GM12874 (cell line): ENCODE data around the gene IL2RA.

Experiments
- TF ChIP-seq, protein P1 (sequence below): IDR thresholded peaks from 2 replicates; pipeline ENCODE4 v1.5.1; 2011; ENCODE audit warnings: low read depth, mild to moderate bottlenecking, control low read depth, low read length, moderate library complexity; ENCODE audit not compliant: insufficient read depth

The IL2RA gene

GRCh38 chr10:6053303-6053702 is 8.9 kb downstream of the IL2RA start:
- TF ChIP-seq, protein P1, sequence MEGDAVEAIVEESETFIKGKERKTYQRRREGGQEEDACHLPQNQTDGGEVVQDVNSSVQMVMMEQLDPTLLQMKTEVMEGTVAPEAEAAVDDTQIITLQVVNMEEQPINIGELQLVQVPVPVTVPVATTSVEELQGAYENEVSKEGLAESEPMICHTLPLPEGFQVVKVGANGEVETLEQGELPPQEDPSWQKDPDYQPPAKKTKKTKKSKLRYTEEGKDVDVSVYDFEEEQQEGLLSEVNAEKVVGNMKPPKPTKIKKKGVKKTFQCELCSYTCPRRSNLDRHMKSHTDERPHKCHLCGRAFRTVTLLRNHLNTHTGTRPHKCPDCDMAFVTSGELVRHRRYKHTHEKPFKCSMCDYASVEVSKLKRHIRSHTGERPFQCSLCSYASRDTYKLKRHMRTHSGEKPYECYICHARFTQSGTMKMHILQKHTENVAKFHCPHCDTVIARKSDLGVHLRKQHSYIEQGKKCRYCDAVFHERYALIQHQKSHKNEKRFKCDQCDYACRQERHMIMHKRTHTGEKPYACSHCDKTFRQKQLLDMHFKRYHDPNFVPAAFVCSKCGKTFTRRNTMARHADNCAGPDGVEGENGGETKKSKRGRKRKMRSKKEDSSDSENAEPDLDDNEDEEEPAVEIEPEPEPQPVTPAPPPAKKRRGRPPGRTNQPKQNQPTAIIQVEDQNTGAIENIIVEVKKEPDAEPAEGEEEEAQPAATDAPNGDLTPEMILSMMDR: no peak

DNA sequence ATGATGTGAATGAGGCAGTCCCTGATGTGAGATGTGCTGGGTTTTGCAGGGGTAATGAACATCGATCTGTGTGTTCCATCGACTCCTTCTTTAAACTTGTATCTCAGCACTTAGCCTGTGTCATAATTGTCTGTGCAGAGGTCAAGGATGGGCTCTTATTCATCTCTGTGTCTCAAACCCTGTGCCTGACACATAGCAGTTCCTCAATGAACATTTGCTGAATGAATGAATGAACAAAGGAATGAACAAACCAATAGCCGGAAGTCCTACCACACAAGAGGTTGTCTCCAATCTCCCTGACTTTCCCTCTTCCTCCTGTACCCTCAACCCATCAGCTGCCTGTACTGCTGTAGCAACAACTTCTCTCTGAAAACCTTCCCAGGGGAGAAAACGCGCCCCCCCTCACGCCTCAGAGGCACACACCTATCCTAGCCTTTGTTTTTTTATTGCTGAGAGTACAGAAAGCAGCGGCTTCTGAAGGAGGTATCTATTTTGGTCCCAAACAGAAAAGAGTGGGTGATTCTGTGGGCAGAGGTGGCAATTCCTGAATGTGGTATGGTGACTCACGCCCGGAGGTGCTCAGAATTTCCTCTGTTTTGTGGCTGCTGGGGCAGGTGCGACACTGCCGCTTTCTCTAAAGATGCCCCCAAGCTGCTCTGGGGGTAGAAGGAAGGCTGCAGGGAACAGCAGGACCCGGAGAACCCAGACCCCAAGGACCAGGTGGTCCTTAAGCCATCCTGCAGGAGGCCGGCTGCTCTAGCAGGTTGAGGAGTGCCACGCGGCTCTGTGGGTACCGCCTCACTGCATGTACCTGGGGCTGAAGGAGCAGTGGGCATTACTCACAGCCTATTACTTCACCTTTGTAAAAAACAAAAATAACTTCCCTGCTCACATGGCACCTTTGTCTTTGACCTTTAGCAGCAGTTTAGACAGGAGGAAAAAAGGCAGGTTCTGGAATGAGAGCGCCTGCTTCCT is 9.6 kb downstream of the IL2RA start:
- TF ChIP-seq, protein P1: no peak

- TF ChIP-seq, protein P1: peak; percentile 18; the same call in 1 of the 2 replicates
Measured at GRCh38 chr10:6050801-6051445, 11.2 kb downstream of the IL2RA start.

DNA sequence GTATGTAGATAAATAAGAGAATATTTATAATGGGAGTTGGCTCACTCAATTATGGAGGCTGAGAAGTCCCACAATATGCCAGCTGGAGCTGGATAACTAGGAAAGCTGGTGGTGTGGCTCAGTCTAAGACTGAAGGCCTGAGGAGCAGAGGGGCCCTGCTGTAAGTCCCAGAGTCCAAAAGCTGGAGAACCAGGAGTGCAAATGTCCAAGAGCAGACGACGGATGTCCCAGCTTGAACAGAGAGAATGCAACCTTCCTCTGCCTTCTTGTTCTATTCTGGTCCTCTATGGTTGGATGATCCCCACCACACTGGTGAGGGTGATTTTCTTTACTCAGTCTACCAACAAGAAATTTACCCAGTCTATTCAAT is 13.2 kb downstream of the IL2RA start:
- TF ChIP-seq, protein P1: no peak

DNA sequence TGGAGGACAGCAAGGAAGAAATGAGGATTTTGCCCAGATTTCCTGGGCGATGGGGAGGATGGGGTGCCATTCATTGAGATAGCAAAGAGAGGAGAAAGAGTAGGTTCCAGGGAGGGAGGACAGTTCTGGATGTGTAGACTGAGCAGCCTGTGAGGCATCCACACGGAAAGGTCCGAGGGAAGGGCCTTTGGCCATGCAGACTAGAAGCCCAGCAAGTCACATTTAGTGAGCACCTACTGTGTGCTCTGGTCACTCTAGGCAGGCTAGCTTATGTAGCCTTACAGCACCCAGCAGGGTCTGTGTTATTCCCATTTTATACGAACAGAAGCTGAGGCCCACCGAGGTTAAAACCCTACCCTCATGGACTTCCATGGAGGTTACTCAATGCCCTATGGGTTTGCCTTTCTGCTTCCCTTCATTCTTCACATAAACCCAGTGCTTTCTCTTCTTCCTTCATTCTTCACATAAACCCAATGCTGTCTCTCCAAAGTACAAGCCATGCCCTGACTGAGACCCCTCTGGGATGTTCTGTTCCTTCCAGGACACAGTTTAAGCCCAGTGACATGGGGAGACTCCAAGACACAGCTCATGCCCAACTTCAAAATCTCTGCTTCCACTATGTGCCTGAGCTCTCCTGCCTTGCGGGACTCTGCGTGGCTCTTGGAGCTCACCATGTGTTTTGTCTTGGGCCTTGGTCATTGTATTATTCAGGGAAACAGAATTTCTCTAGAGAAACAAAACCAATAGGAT is 13.7 kb downstream of the IL2RA start:
- TF ChIP-seq, protein P1: no peak

DNA sequence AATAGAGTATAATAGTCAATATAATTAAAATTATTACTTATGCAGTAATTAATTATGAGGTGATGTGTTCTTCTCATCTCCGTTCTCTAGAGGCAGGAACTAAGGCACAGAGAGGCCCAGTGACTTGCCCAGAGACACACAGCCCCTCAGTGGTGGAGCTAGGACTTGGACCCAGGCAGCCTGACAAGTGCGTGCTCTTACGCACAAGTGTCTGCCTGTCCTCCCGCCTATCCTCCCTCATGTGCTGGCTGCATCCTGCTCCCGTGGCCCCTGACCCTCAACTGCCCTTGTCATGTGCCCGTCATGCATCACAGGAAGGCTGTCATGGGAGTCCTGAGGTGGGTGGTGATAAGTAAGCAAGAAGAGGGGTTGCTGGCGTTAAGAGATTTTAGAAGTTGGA is 14.3 kb downstream of the IL2RA start:
- TF ChIP-seq, protein P1: no peak

DNA sequence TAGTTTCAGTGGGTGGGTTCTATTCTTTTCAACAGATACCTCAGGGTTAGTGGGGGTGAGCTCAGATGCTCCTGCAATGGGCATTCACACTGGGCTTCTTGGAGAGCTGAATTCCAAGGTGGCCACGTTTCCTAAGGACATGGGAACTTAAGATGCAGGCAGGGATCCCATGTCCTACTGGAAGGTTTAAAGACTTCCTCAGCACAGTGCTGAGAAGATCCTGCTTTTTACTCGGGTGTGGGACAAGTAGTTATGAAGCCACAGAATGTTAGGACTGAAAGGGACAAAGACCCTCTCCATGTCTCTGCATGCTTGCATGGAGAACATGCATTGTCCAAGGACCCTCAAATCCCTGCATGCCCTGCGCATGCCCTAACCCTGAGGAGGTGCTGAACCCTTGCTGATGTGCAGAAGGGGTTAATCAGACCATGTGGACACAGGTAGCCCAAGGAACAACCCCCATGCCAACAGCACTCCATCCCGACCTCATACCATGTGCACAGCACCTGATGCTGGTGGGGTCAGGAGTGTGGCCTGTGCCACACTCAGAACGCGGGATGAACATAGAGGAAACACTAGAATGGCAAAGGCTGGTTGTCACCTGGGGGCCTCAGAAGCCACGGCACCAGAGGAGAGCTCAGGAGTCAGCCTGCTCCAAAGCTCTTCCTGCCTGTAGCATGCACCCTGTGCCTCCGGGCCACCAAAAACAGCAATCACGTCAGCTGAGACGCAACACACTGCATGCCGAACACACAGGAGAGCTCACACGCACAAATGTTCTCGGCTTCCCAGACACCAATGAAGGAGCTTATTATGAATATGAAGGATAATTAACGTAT is 15.2 kb downstream of the IL2RA start:
- TF ChIP-seq, protein P1: no peak
